Kidney (tissue), 14 donors: Measurements from ENCODE around the gene TNFRSF8. TPM values are rescaled to one million over a fixed set of nuclear protein-coding genes. Genes with fewer than 3 reads are reported as not detected.

ENCODE experiments used
- DNase-seq, 5 donors: peaks; one replicate each; pipeline ENCODE4 v3.0.0-alpha.2; 2013 to 2020
- FAIRE-seq: peaks from 2 replicates; lab custom pipeline; 2012; peaks lifted over from hg19 to GRCh38; lab: Jason Lieb, UNC
- H3K27ac ChIP-seq, 2 donors: one replicate each; pipeline ENCODE4 v1.7.0; 2013; ENCODE audit warnings: low read depth in 2 of 2, low read length in 2 of 2, inconsistent platforms in 1 of 2
- H3K27me3 ChIP-seq: one replicate; pipeline ENCODE4 v1.7.1; 2013; ENCODE audit warnings: low read length, inconsistent platforms; ENCODE audit not compliant: control insufficient read depth, insufficient read depth
- H3K36me3 ChIP-seq, 3 donors: one replicate each; pipeline versions ENCODE4 v1.7.0 to v1.7.1; 2013; ENCODE audit warnings: low read length in 3 of 3, control low read depth in 1 of 3, inconsistent platforms in 1 of 3; ENCODE audit not compliant: insufficient read depth in 3 of 3, control insufficient read depth in 2 of 3
- H3K4me1 ChIP-seq, 3 donors: one replicate each; pipeline versions ENCODE4 v1.7.0 to v1.7.1; 2013; ENCODE audit warnings: low read length in 3 of 3, inconsistent platforms in 1 of 3, low read depth in 1 of 3; ENCODE audit not compliant: control insufficient read depth in 2 of 3, insufficient read depth in 2 of 3
- H3K4me3 ChIP-seq, 3 donors: one replicate each; pipeline versions ENCODE4 v1.7.0 to v1.8.1; 2013; ENCODE audit warnings: low read length in 3 of 3, control low read depth in 1 of 3, inconsistent platforms in 1 of 3
- H3K9ac ChIP-seq, 3 donors: one replicate each; pipeline versions ENCODE4 v1.7.0 to v1.7.1; 2013; ENCODE audit warnings: low read length in 3 of 3, control low read depth in 1 of 3, inconsistent platforms in 1 of 3
- H3K9me3 ChIP-seq, 3 donors: one replicate each; pipeline versions ENCODE4 v1.7.0 to v1.7.1; 2013; ENCODE audit warnings: low read length in 3 of 3, control low read depth in 1 of 3, inconsistent platforms in 1 of 3; ENCODE audit not compliant: control insufficient read depth in 2 of 3, insufficient read depth in 1 of 3
- intact Hi-C: fragments of 100-400 bp; cut with DNase I; formaldehyde crosslinking; loops from one replicate; pipeline ENCODE4 v1.11.1; 2022
- polyA plus RNA-seq: library from polyadenylated mRNA; stranded (reverse); fragments of 350-450 nt; fragmentation: Illumina TruSeq; extraction: RNeasy Lipid Tissue Mini Kit (QIAGEN cat#74804); gene quantifications from one replicate; pipeline ENCODE4 v1.2.3, GENCODE V29; 2014; ENCODE audit warnings: low read depth, low replicate concordance; ENCODE audit not compliant: insufficient read depth
- total RNA-seq: library from RNA; stranded (reverse); fragmentation: NEBNext Ultra II Directional; extraction: Animal tissue kit (Norgen Biotek cat#: 25700); gene quantifications from one replicate; pipeline ENCODE4 v1.2.1, GENCODE V29; 2021
- TF ChIP-seq, protein P1 (sequence below): IDR thresholded peaks from 3 replicates; pipeline ENCODE4 v1.5.1; 2012; ENCODE audit warnings: mild to moderate bottlenecking, moderate library complexity, borderline replicate concordance; ENCODE audit not compliant: insufficient read depth; ENCODE audit errors: extremely low read depth
- donor health status: control.
- donor health status: control.
- donor health status: control.
- donor health status: control.
- donor health status: control.
- donor health status: DM: yes; HTN: yes; CAD: no.
- donor health status: Normal renal cell carcinoma (clear cell type).

The TNFRSF8 gene
- total and polyA plus RNA-seq, 2 donors from 2014 or later = 0.94 to 0.97 TPM

DNA sequence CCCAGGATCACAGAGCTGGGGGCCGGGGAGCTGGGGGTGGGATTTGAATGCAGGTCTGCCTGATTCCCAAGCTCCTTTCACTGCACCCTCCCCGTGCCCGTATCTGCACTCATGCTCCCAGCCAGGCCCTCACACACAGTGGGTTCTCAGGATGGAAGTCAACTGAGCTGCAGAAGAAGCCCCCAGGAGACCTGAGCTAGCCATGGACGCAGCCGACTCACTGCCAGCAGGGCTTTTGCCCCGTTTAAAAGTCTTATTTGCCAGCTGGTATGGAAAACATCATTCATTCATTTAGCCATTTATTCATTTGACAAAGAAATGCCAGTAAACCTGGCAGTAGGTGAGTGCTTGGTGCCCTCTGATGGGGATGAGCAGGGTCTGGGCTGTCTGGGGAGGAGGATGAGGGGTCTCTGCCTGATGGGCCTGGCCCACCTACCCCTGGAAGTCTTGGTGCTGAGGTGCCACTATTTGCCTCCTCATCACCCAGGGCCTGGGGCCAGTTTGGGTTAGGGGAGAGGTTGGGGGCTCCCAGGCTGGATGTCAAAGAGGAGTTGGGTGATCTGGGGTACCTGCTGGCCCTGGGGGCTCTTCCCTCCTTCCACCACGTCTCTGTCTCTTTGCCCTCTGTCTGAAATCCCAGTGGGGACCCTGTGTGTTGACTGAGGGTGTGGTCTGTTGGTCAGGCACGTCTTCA is 106.5 kb downstream of the TNFRSF8 start:
- Histone ChIP-seq H3K27me3 (no peaks in the 10 kb centered on the region), H3K4me1 (peaks cover 0 to 15% (median 0%) of the 10 kb centered on the region in 3 donors), H3K4me3 (no peak overlapping the region), H3K27ac (no peak overlapping the region), H3K9me3 (no peaks in the 10 kb centered on the region), H3K36me3 (no peaks in the 10 kb centered on the region), H3K9ac (no peak overlapping the region)
- DNase-seq (no peak), FAIRE-seq (no peak)
- TF ChIP-seq, protein P1, sequence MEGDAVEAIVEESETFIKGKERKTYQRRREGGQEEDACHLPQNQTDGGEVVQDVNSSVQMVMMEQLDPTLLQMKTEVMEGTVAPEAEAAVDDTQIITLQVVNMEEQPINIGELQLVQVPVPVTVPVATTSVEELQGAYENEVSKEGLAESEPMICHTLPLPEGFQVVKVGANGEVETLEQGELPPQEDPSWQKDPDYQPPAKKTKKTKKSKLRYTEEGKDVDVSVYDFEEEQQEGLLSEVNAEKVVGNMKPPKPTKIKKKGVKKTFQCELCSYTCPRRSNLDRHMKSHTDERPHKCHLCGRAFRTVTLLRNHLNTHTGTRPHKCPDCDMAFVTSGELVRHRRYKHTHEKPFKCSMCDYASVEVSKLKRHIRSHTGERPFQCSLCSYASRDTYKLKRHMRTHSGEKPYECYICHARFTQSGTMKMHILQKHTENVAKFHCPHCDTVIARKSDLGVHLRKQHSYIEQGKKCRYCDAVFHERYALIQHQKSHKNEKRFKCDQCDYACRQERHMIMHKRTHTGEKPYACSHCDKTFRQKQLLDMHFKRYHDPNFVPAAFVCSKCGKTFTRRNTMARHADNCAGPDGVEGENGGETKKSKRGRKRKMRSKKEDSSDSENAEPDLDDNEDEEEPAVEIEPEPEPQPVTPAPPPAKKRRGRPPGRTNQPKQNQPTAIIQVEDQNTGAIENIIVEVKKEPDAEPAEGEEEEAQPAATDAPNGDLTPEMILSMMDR = no peak
- intact Hi-C loops = no loop called here

DNA sequence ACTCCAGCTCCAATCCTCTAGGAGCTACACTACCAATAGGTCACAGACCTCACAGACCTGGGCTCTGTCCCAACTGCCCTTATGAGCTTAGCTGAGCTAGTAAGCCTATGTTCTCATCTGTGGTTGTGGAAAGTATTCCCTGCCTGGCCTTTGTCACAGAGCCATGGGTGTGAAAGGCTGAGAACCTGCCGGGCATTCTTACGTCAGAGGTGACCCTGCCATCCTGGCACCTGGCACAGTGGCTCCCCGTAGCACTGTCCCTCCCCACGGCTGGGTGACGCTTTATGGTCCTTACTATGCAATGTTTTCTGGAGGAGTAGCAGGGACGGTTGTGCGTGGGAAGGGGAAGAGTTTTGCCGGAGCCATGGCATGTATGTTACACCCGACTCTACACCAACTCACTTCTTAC is 107.2 kb downstream of the TNFRSF8 start:
- Histone ChIP-seq H3K27me3 (no peaks in the 10 kb centered on the region), H3K9ac (no peak overlapping the region), H3K27ac (no peak overlapping the region), H3K36me3 (no peaks in the 10 kb centered on the region), H3K4me3 (no peak overlapping the region), H3K9me3 (no peaks in the 10 kb centered on the region), H3K4me1 (peaks cover 0 to 22% (median 0%) of the 10 kb centered on the region in 3 donors)
- intact Hi-C loops = no loop called here
- DNase-seq (no peak), FAIRE-seq (no peak)
- TF ChIP-seq, protein P1 = no peak

DNA sequence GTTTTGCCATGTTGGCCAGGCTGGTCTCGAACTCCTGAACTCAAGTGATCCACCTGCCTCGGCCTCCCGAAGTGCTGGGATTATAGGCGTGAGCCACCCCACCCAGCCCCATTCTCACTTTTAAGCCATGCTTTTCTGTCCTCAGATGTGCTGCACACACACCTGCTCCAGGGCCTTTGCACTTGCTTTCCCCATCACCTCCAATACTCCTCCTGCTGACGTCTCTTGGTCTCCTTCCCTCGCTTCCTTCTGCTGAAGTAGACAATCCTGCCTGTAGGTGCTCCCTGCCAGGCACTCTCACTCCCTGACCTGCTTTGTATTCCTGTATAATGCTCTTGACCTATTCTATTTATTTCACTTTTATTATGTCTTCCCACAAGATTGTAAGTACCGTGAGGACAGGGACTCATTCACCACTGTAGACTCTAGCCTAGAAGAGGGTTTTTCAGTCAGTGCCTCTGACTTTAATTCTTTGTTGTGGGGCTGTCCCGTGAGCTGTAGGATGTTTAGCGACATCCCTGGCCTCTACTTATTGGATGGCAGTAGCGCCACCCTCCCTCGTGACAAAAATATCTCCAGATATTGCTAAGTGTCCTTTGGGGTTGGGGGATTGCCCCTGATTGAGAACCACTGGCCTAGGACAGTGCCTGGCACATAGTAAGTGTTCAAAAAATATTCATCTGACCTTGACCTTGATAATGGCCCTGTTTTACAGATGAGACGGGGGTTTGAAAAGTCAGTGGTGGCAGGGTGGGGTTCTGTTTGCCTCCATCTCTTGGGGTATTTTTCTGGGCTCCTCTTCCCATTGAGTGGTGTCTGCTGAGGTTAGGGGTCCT is 108.3 kb downstream of the TNFRSF8 start:
- H3K4me1 ChIP-seq = peaks cover 0 to 26% (median 0%) of the 10 kb centered on the region in 3 donors
- no peaks in the 10 kb centered on the region for H3K27me3 ChIP-seq
- intact Hi-C loops = no loop called here
- no peaks in the 10 kb centered on the region for H3K9me3 ChIP-seq
- FAIRE-seq (no peak), DNase-seq (no peak)
- no peak overlapping the region for H3K4me3 ChIP-seq
- no peak overlapping the region for H3K9ac ChIP-seq
- H3K27ac ChIP-seq = no peak overlapping the region
- TF ChIP-seq, protein P1 = no peak
- no peaks in the 10 kb centered on the region for H3K36me3 ChIP-seq
